IMR-90 (cell line): Measurements from ENCODE around the gene SLC66A3. TPM values are rescaled to one million over a fixed set of nuclear protein-coding genes. Genes with fewer than 3 reads are reported as not detected.

Experiments used
- ATAC-seq: fragments of 200-7000 bp; cut with Tn5 transposase; 2 replicates; pipeline ENCODE4 v1.9.1; 2020; ENCODE audit warnings: low read depth, mild to moderate bottlenecking, moderate library complexity
- BruUV-seq: library from RNA; stranded (reverse); fragments of 400-500 nt; replicated peaks from 2 replicates; lab custom pipeline; 2021; lab: Mats Ljungman, UMichigan
- CTCF ChIA-PET: fragments of 300-600 bp; formaldehyde crosslinking; extraction: SDS; loops from one replicate; lab custom pipeline; 2021; ENCODE audit warnings: antibody characterized with exemption; lab: Yijun Ruan, JAX
- POLR2A ChIA-PET: fragments of 300-600 bp; sonication (Branson Sonifier 250); formaldehyde crosslinking; loops from one replicate; lab custom pipeline; 2022; ENCODE audit warnings: antibody characterized with exemption; ENCODE audit not compliant: unreplicated experiment; lab: Charles Lee
- DNase-seq: peaks from one replicate; pipeline ENCODE4 v3.0.0; 2013
- H2AFZ ChIP-seq: replicated peaks from 2 replicates; pipeline ENCODE3; 2013; ENCODE audit warnings: low read length, mild to moderate bottlenecking; ENCODE audit not compliant: poor library complexity
- H2AK5ac ChIP-seq: 2 replicates; pipeline ENCODE4 v1.6.1; 2013; ENCODE audit warnings: low read depth, low read length, inconsistent platforms
- H2AK9ac ChIP-seq: replicated peaks from 2 replicates; pipeline ENCODE3; 2013; ENCODE audit warnings: mild to moderate bottlenecking, low read depth, low read length, moderate library complexity; ENCODE audit not compliant: poor library complexity
- H2BK120ac ChIP-seq: 2 replicates; pipeline ENCODE4 v1.6.1; 2013; ENCODE audit warnings: low read depth, low read length, inconsistent platforms
- H2BK15ac ChIP-seq: 3 replicates; pipeline ENCODE4 v1.6.1; 2013; ENCODE audit warnings: low read depth, low read length, inconsistent platforms
- H2BK20ac ChIP-seq: 2 replicates; pipeline ENCODE4 v1.6.1; 2013; ENCODE audit warnings: low read depth, mild to moderate bottlenecking, inconsistent platforms, low read length, moderate library complexity
- H2BK5ac ChIP-seq: 2 replicates; pipeline ENCODE4 v1.6.1; 2013; ENCODE audit warnings: mild to moderate bottlenecking, low read depth, low read length, inconsistent platforms; ENCODE audit not compliant: poor library complexity, severe bottlenecking
- H3K14ac ChIP-seq: replicated peaks from 2 replicates; pipeline ENCODE4 v1.6.1; 2013; ENCODE audit warnings: low read depth, low read length, inconsistent platforms
- H3K18ac ChIP-seq: 2 replicates; pipeline ENCODE4 v1.6.1; 2013; ENCODE audit warnings: low read depth, low read length, control low read depth
- H3K23ac ChIP-seq: 2 replicates; pipeline ENCODE4 v1.6.1; 2013; ENCODE audit warnings: low read depth, low read length, inconsistent platforms
- H3K27ac ChIP-seq: 2 replicates; pipeline ENCODE4 v1.5.1; 2013; ENCODE audit warnings: mild to moderate bottlenecking, control low read depth, low read length; ENCODE audit not compliant: insufficient read depth
- H3K27me3 ChIP-seq: 2 replicates; pipeline ENCODE4 v1.6.1; 2013; ENCODE audit warnings: low read length; ENCODE audit not compliant: control insufficient read depth, insufficient read depth
- H3K36me3 ChIP-seq: 2 replicates; pipeline ENCODE4 v1.6.1; 2013; ENCODE audit warnings: low read length, mixed read lengths; ENCODE audit not compliant: control insufficient read depth, insufficient read depth
- H3K4ac ChIP-seq: 2 replicates; pipeline ENCODE4 v1.6.1; 2013; ENCODE audit warnings: low read depth, low read length, inconsistent platforms
- H3K4me1 ChIP-seq: 2 replicates; pipeline ENCODE4 v1.6.1; 2013; ENCODE audit warnings: low read length, mixed read lengths; ENCODE audit not compliant: control insufficient read depth, insufficient read depth
- H3K4me2 ChIP-seq: 2 replicates; pipeline ENCODE4 v1.6.1; 2013; ENCODE audit warnings: low read depth, mild to moderate bottlenecking, control low read depth, low read length, moderate library complexity
- H3K4me3 ChIP-seq: 2 replicates; pipeline ENCODE4 v1.5.1; 2013; ENCODE audit warnings: low read depth, mild to moderate bottlenecking, control low read depth, low read length, moderate library complexity; ENCODE audit not compliant: insufficient read depth
- H3K56ac ChIP-seq: 2 replicates; pipeline ENCODE4 v1.6.1; 2013; ENCODE audit warnings: low read length, inconsistent platforms; ENCODE audit not compliant: insufficient read depth; ENCODE audit errors: extremely low read depth
- H3K79me1 ChIP-seq, 2 experiments: 2 replicates each; pipeline ENCODE4 v1.6.1; 2013; ENCODE audit warnings: low read length in 2 of 2, inconsistent platforms in 1 of 2, low read depth in 1 of 2
- H3K9ac ChIP-seq: 2 replicates; pipeline ENCODE4 v1.6.1; 2013; ENCODE audit warnings: low read depth, low read length, control low read depth
- H3K9me1 ChIP-seq: 2 replicates; pipeline ENCODE4 v1.6.1; 2013; ENCODE audit warnings: low read length, inconsistent platforms; ENCODE audit not compliant: insufficient read depth
- H3K9me3 ChIP-seq: 2 replicates; pipeline ENCODE4 v1.6.1; 2013; ENCODE audit warnings: low read length; ENCODE audit not compliant: control insufficient read depth, insufficient read depth
- H4K20me1 ChIP-seq: 2 replicates; pipeline ENCODE4 v1.6.1; 2013; ENCODE audit warnings: low read length, inconsistent platforms; ENCODE audit not compliant: insufficient read depth
- H4K5ac ChIP-seq: 2 replicates; pipeline ENCODE4 v1.6.1; 2013; ENCODE audit warnings: mild to moderate bottlenecking, low read depth, low read length, control low read depth
- H4K8ac ChIP-seq, 2 experiments: 2 replicates each; pipeline ENCODE4 v1.6.1; 2013; ENCODE audit warnings: low read depth in 2 of 2, low read length in 2 of 2, control low read depth in 1 of 2, inconsistent platforms in 1 of 2
- H4K91ac ChIP-seq: 2 replicates; pipeline ENCODE4 v1.6.1; 2013; ENCODE audit warnings: low read depth, low read length, inconsistent platforms; ENCODE audit not compliant: insufficient read depth
- CEBPB ChIP-seq: IDR thresholded peaks from 2 replicates; pipeline ENCODE4 v1.6.1; 2012; ENCODE audit warnings: low read depth, low read length, improper control_type of control experiment
- WGBS, 2 experiments: methylation state at CpG; one replicate each; pipeline versions ENCODE4 v1.1.5 to v1.1.7; 2013; ENCODE audit warnings: missing lambda C conversion rate in 2 of 2; ENCODE audit not compliant: insufficient read length in 1 of 2; ENCODE audit errors: extremely low coverage in 2 of 2; 5-methylcytosine and 5-hydroxymethylcytosine counted together
- dilution Hi-C: fragments of 300-500 bp; cut with HindIII; formaldehyde crosslinking; loops from one replicate; pipeline ENCODE4 v1.14.3; 2018; ENCODE audit warnings: low sequenced_read_pairs; ENCODE audit not compliant: unreplicated experiment
- in situ Hi-C: fragments of 300-500 bp; cut with MboI; formaldehyde crosslinking; loops from 3 replicates; pipeline ENCODE4 v1.14.3; 2019; ENCODE audit warnings: low sequenced_read_pairs, inconsistent platforms, mixed read lengths
- intact Hi-C: fragments of 100-400 bp; cut with micrococcal nuclease; formaldehyde crosslinking; loops from 2 replicates; pipeline ENCODE4 v1.10.0; 2022
- polyA plus RNA-seq, 3 experiments: library from polyadenylated mRNA; depleted of rRNA; stranded (reverse); fragments of >200 nt; gene quantifications; 2 replicates each; pipeline ENCODE4 v1.2.3, GENCODE V29; 2012; ENCODE audit warnings: low replicate concordance in 1 of 3
- total RNA-seq: library from RNA; depleted of rRNA; stranded (reverse); fragments of >200 nt; gene quantifications from 2 replicates; pipeline ENCODE4 v1.2.3, GENCODE V29; 2012

SLC66A3 gene
- total and polyA plus RNA-seq, 2 of the 4 experiments (the other 2 are of a cell fraction): 18.1 to 25.2 TPM

- no peak overlapping the region for H3K18ac ChIP-seq
- peaks cover 9% of the 10 kb centered on the region for H3K9me1 ChIP-seq
- H2BK120ac ChIP-seq: no peak overlapping the region
- no peak overlapping the region for H2AK5ac ChIP-seq
- H3K36me3 ChIP-seq: no peaks in the 10 kb centered on the region
- dilution Hi-C loops (no loop called here), in situ Hi-C loops (no loop called here), intact Hi-C loops (no loop called here)
- H4K5ac ChIP-seq: no peak overlapping the region
- H2BK15ac ChIP-seq: no peak overlapping the region
- no peak overlapping the region for H2BK20ac ChIP-seq
- POLR2A ChIA-PET: no interaction called here
- H4K20me1 ChIP-seq: no peaks in the 10 kb centered on the region
- no peaks in the 10 kb centered on the region for H3K79me1 ChIP-seq
- DNase-seq: no peak
- no peak for ATAC-seq
- no peak overlapping the region for H3K4me2 ChIP-seq
- H3K4ac ChIP-seq: no peak overlapping the region
- no peak overlapping the region for H4K8ac ChIP-seq
- H3K9ac ChIP-seq: no peak overlapping the region
- no peak overlapping the region for H3K14ac ChIP-seq
- WGBS, 2 experiments: no CpG with 5 or more reads among the region's 10 CpGs
- CTCF ChIA-PET: no interaction called here
- no peak overlapping the region for H2AK9ac ChIP-seq
- H3K9me3 ChIP-seq: no peaks in the 10 kb centered on the region
- H4K91ac ChIP-seq: no peak overlapping the region
- no TSS peak for BruUV-seq
- no peak for TF ChIP-seq CEBPB
- peaks cover 2% of the 10 kb centered on the region; the same call in 1 of the 2 replicates for H3K4me1 ChIP-seq
- no peak overlapping the region for H3K27ac ChIP-seq
- H2BK5ac ChIP-seq: no peak overlapping the region
- no peak overlapping the region for H3K23ac ChIP-seq
- no peak overlapping the region for H3K56ac ChIP-seq
- no peaks in the 10 kb centered on the region for H3K27me3 ChIP-seq
- no peak overlapping the region for H2AFZ ChIP-seq
- no peak overlapping the region for H3K4me3 ChIP-seq
Measured at GRCh38 chr2:11166476-11166875, 11.2 kb downstream of the SLC66A3 start.
